ENCODE data around the gene PCDHGA4. TPM values are rescaled to one million over a fixed set of nuclear protein-coding genes. Genes with fewer than 3 reads are reported as not detected.

The PCDHGA4 gene
- polyA plus RNA-seq, 1 experiment: 4.0 TPM

- ChIA-PET POLR2A (no interaction called here), CTCF (interaction anchor here (0.6 to 3.1 kb wide), 21 partner anchors 8 to 217 kb away, joined by 3 to 20 read pairs (median 4); partner anchors contain the start of genes PCDHGA1, PCDHGA10, PCDHGA2 and PCDHGA5)
- no peaks in the 10 kb centered on the region for H3K36me3 ChIP-seq (ENCODE audit: control insufficient read depth, insufficient read depth, low read length)
- no peak for DNase-seq (ENCODE audit: low read depth)
- peak within 1 kb of the TSS; percentile 32 for H3K4me3 ChIP-seq (ENCODE audit: low read depth, low read length)
- no peaks in the 10 kb centered on the region for H3K27me3 ChIP-seq (ENCODE audit: control insufficient read depth, insufficient read depth, low read length)
- peak; percentile 76 for TF ChIP-seq CTCF (IDR thresholded peaks at IDR 0.05; ENCODE audit: insufficient read depth, low read depth, low read length)
Observed at GRCh38 chr5:141349917-141350619, 4.8 kb upstream of the PCDHGA4 start, which contains the start of gene PCDHGB1. Gene PCDHGB1, plus strand, starts transcription at chr5:141350099. Its CDS starts 162 bp downstream, at chr5:141350261.

DNA sequence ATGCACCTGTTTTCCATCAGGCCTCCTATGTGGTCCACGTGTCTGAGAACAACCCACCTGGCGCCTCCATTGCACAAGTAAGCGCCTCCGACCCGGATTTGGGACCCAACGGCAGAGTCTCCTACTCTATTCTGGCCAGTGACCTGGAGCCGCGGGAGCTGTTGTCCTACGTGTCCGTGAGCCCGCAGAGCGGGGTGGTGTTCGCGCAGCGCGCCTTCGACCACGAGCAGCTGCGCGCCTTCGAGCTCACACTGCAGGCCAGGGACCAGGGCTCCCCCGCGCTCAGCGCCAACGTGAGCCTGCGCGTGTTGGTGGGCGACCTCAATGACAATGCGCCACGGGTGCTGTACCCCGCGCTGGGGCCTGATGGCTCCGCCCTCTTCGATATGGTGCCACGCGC, 3.2 kb upstream of the PCDHGA4 start:
- ChIA-PET POLR2A (no interaction called here), CTCF (interaction anchor here (1.2 to 3.1 kb wide), 3 partner anchors 18 to 213 kb away, joined by 3 to 20 read pairs (median 4); partner anchors contain the start of gene PCDHGB3)
- no peaks in the 10 kb centered on the region for H3K27me3 ChIP-seq (ENCODE audit: control insufficient read depth, insufficient read depth, low read length)
- TF ChIP-seq CTCF (IDR thresholded peaks at IDR 0.05; ENCODE audit: insufficient read depth, low read depth, low read length): no peak
- no peak for DNase-seq (ENCODE audit: low read depth)
- H3K4me3 ChIP-seq (ENCODE audit: low read depth, low read length): no peak overlapping the region
- no peaks in the 10 kb centered on the region for H3K36me3 ChIP-seq (ENCODE audit: control insufficient read depth, insufficient read depth, low read length)

DNA sequence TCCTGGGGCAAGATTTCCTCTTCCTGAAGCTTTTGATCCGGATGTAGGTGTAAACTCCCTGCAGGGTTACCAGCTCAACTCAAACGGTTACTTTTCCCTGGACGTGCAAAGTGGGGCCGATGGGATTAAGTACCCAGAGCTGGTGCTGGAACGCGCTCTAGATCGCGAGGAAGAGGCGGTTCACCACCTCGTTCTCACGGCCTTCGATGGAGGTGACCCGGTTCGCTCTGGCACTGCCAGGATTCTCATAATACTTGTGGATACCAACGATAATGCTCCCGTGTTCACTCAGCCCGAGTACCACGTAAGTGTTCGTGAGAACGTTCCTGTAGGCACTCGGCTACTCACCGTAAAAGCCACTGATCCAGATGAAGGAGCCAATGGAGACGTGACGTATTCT, 820 bp downstream of the PCDHGA4 start:
- CTCF ChIA-PET: interaction anchor here (1.0 to 3.1 kb wide), 18 partner anchors 9 to 211 kb away, joined by 3 to 16 read pairs (median 5); partner anchors contain the start of genes PCDHGA10, PCDHGA2, PCDHGA3 and PCDHGA5
- TF ChIP-seq CTCF (IDR thresholded peaks at IDR 0.05; ENCODE audit: insufficient read depth, low read depth, low read length): no peak
- no peak for DNase-seq (ENCODE audit: low read depth)
- POLR2A ChIA-PET: no interaction called here
- Histone ChIP-seq H3K27me3 (ENCODE audit: control insufficient read depth, insufficient read depth, low read length) (no peaks in the 10 kb centered on the region), H3K4me3 (ENCODE audit: low read depth, low read length) (no peak overlapping the region), H3K36me3 (ENCODE audit: control insufficient read depth, insufficient read depth, low read length) (no peaks in the 10 kb centered on the region)

DNA sequence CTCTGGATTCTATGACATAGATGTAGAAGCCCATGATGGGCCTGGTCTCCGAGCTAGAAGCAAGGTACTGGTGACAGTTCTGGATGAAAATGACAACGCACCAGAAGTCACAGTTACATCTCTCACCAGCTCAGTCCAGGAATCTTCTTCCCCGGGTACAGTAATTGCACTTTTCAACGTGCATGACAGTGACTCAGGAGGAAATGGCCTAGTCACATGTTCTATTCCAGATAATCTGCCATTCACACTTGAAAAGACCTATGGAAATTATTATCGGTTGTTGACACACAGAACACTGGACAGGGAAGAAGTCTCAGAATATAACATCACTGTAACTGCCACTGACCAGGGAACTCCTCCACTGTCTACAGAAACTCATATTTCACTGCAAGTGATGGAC, 1.3 kb downstream of the PCDHGA4 start:
- CTCF ChIA-PET: interaction anchor here (1.1 to 3.1 kb wide), 13 partner anchors 8 to 211 kb away, joined by 3 to 16 read pairs (median 5); partner anchors contain the start of genes PCDHGA10, PCDHGA2, PCDHGA3 and PCDHGA5

More for the DNA sequence above, 1.3 kb downstream of the PCDHGA4 start:
- no peak for DNase-seq (ENCODE audit: low read depth)
- no peaks in the 10 kb centered on the region for H3K27me3 ChIP-seq (ENCODE audit: control insufficient read depth, insufficient read depth, low read length)
- H3K4me3 ChIP-seq (ENCODE audit: low read depth, low read length): no peak overlapping the region
- POLR2A ChIA-PET: no interaction called here
- no peaks in the 10 kb centered on the region for H3K36me3 ChIP-seq (ENCODE audit: control insufficient read depth, insufficient read depth, low read length)
- TF ChIP-seq CTCF (IDR thresholded peaks at IDR 0.05; ENCODE audit: insufficient read depth, low read depth, low read length): no peak
